Activated T-cell treated with anti-CD3 and anti-CD28 coated beads for 48 hours (primary cell): ENCODE data around the gene MRPS12.

ENCODE experiments used
- DNase-seq: peaks from one replicate; pipeline ENCODE4 v3.0.0-alpha.2; 2020; ENCODE audit warnings: low read depth

The MRPS12 gene

DNA sequence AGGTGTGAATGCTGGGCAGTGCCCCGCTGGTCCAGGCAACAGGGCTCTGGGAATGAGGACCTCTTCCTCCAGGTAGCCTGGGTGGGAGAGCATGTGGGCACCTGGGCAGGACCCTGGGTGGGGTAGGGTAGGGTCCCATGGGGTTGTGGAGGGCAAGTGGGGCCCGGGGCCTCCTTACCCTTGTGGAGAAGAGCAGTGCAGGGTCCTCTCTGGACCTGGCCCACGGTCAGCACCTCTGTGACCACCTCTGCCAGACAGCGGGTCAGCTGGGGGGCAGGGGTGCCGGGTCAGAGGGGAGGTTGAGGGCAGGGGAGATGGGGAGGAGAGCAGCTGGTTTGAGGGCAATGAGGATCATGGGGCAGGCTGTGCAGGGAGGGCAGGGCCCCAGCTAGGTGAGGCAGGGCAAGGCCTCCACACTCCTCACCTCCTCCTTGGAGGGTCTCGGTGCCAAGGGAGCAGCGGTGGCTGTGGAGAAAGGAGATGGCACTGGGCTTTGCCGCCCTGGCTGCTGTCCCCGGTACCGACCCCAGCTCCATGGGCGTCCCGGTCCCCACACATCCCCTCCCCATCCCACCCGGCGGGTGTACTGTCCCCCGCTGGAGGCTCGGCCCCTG is 19.2 kb upstream of the MRPS12 start:
- DNase-seq: no peak

DNA sequence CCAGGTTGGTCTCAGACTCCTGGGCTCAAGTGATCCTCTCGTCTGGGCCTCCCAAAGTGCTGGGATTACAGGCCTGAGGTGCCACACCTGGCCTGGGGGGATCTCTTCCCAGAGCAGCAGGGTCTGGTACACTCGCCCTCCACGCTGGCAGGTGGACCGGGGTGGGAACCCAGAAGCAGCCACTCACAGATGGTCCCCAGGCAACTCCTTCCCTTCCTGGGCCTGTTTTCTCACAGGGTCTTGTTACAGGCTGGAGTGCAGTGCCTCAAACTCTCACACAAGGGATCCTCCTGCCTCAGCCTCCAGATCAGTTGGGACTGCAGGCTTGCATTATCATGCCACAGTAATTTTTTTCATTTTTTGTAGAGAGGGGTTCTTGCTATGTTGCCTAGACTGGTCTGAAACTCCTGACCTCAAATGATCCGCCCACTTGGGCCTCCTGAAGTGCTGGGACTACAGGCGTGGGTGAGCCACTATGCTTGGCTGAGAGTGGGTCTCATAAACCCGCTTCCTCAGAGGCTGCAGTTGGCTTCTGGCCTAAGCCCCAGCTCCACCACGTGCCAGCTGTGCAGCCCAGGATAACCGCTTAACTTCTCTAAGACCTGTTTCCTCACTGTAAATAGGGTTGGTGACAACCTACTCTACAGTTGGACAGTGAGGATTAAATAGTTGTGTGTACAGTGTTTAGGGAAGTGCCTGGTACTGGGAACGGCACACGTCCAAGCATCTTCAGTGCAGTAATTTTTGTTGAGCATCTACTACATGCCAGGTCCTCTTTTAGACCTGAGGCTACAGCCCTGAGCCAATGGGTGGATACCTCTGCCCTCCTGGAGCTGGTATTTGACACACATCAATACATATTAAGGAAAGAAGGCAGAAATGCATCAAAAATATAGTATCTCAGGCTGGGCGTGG is 17.9 kb upstream of the MRPS12 start:
- DNase-seq: no peak

DNA sequence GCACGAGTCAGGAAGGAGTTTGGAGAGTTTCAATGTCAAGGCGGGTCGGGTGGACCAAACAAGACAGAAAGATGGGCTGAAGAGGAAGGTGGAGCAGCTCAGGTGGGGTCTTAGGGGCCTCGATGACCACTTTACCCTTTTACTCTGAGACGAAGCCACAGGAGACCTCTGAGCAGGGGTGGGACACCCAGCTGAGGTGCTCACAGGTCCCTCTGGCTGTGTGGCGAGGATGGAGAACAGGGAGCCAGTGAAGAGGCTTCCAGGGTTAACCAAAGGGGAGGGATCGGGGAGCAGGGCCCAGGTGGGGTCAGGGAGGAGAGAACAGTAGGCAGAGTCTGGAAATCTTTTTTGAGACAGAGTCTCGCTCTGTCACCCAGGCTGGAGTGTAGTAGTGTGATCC is 16.8 kb upstream of the MRPS12 start:
- no peak for DNase-seq

DNA sequence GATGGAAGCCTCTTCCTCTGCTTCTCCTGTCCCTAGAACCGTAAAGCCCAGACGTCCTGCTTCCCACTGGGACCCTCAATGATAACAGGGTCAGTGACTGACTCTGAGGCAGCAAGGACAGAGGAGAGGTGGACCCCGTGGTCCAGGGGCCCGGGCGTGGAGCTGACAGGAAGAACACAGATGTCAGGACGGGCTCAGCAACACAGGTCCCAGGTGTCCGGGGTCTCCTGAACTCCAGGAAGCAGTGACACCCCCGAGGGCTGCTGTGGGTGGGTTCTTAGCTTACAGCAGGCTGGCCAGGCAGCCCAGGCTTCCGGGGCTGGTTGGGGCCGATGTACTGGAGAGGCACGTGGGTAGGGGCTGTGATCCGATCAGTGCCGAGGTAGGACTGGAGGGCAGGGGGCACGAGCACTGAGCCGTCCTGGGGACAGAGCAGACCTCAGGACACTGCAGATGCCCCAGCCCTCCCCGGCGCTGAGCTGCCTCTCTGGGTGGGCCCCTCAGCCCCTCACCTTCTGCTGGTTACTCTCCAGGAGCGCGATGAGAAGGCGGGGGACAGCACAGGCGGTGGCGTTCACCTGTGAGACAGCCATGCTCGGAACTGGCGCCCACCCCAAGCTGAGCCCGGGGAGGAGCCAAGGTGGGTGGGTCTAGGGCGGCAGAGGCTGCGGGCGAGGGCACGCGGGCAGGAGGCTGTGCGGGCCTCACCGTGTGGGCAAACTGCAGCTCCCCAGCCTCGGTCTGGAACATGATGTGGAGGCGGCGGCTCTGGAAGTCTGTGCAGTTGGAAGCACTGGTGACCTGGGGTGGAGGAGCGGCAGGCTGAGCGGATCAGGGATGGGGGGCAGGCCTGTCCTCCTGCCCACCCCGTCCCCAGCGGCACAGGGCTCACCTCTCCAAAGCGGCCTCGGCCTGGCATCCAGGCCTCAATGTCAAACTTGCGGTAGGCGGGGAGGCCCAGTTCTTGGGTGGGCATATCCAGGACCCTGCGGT is 15.1 kb upstream of the MRPS12 start:
- DNase-seq: no peak

DNA sequence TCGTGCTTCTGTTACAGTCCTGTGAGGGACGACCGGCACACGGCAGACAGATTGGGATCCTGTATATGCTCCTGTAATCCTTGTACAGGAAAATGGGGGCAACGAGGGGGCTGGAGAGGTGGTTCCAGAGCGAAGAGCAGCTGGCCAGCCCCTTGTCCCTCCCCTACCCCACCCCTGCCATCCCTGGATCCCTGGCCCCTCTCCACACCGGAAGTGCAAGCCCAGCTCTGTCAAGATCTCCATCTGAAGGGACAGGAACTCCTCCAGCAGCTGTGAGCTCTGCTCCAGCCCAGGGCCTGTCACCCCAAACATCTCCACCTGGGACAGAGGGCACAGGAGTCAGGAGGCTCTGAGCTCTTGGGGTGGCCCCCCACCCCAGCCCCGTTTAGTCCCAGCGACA is 13.2 kb upstream of the MRPS12 start:
- DNase-seq: no peak

DNA sequence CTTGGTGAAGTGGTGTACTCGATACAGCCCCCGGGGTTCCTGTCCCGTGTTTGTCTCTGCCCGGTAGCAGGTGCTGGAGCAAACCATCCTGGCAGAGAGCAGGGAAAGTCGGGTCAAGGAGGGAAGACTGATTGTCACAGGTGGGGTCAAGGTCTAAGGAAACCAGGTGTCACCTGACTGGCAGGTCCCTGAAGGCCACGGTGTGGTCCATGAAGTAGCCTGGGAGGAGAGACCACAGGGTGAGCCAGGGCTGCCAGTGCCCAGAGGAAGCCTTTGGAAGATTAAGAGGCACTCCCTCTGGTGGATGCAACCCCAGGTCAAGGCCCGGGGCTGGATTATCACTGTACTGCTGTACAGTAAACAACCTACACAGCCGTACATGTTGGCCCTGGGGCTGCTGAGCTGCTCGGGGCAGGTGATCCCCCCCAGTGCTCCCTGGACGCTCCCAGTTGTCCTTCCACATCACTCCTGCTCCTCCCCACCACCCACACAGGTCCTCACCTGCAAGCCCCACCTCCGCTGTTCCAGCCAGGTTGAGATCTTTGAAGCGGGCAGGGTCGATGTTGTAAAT is 12.7 kb upstream of the MRPS12 start:
- no peak for DNase-seq

DNA sequence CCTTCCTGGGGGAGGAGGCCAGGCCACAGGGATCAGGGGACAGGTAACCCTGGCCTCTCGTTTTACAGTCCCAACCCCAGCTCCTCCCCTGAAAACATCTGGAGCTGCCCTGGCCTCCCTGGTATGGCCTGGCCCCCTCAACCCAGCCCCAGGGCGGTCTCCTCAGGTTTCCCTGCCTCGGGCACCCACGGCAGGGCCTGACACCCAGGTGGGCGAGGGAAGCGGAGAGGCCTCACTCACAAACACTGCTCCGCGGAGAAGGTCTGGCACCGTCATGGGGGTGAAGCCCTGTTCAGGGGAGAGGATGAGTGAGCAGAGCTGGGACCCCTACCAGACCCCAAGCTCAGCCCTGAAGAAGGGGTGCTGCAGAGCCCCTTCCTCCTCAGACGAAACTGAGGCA is 12.2 kb upstream of the MRPS12 start:
- DNase-seq: no peak

DNA sequence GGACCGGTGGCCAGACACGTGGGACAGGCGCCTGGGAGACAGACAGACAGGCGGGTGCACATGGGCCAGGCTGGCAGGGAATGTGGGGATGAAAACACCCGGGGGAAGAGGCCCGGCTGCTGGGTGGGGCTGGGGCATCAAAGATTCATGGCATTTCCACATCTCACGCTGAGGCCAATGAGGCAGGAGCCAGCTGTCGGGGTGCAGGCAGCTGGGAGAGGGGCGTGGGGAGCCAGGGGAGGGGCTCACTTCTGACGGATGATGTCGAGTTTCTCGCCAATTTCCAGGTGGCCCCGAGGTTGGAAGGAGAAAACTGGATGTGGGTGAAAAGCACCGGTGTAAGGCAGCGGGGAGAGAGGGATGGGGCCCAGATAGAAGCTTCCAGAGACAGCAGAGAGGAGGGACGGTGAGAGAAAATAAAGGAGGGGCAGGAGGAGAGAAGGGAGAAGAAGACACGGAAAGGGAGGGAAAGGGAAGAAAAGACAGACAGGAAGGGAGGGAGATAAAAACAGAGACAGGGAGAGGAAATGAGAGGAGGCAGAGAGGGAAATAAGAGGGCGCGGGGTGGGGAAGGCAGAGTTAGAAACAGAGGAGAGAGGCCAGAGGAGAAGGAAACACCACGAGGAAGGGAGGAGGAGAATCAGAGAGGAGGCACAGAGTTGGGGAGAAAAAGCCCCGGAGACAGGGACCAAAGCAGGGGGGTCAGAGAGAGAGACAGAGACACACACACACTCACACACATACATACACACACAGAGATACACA is 10.7 kb upstream of the MRPS12 start:
- no peak for DNase-seq

DNA sequence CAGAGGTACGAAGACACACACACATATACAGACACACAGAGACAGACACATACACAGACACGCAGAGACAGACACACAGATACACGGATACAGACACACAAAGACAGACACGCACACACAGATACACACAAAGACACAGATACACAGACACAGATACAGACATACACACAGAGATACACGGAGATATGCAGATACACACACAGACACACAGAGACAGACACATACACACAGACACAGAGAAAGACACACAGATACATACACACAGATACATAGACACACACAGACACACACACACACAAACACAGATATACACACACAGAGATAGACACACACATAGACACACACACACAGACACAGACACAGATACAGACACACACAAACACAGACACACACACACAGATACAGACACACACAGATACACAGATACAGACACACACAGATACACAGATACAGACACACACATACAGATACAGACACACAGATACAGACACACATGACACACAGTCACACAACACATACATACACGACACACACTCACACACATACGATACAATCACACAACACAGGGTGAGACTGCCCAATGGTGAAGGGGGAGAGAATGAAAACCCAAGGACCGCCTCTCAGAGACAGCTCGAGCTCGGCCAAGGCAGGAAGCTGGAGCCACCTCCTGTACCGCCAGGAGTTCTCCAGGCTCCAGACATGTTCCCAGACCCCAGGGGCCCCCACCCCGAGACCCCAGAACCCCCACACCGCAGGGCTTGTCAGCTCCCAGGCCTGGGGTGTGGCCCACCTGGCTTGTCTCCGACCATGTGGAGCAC is 9.9 kb upstream of the MRPS12 start:
- no peak for DNase-seq

DNA sequence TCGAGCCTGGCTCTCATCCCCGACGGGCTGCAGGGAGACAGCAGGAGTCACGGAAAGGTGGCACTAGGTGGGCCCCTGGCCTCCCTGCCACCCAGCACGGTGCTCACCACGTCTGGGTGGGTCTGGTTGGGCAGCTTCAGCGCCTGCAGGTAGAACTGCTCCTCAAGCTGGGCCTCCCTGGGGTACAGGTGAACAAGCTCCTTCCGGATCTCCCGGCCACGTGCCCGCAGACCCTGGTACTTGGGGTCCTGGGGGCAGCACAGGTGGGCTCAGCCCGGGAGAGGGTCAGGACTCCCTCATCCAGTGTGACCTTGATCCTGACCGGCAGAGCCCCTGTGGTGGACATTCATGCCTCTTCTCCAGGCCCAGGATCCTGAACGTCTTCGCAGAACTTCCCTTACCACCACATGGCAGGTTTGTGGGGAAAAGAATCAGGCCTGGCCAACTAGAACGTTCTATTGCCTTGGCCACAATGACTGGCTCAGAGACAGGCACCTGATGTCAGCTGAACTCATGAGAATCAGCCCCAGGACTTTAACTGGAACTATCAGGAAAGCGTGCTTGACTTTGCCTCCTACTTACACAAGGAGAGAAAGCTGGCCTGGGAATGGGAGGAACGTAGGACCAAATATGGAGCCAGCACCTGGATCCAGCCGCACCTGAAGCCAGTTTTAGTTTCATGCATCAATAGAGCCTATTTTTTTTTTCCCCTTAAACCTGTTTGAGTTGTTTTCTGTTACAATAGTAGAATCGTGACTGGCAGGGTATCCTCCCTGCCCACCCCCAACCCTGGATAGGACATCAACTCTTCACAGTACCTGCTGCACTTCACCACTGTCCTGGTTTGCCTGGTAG is 9.1 kb upstream of the MRPS12 start:
- DNase-seq: no peak

DNA sequence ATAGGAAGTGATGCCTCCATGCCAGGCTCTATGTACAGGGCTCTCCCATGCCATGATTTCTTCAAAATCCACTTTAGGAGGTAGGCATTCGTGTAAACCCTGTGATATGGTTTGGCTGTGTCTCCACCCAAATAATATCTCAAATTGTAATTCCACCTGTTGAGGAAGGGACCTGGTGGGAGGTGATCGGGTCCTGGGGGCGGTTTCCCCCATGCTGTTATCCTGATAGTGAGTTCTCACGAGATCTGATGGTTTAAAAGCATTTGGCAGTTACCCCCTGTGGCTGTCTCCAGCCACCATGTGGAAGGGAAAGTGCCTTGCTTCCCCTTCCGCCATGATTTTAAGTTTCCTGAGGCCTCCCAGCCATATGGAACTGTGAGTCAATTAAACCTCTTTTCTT is 8.3 kb upstream of the MRPS12 start:
- no peak for DNase-seq

DNA sequence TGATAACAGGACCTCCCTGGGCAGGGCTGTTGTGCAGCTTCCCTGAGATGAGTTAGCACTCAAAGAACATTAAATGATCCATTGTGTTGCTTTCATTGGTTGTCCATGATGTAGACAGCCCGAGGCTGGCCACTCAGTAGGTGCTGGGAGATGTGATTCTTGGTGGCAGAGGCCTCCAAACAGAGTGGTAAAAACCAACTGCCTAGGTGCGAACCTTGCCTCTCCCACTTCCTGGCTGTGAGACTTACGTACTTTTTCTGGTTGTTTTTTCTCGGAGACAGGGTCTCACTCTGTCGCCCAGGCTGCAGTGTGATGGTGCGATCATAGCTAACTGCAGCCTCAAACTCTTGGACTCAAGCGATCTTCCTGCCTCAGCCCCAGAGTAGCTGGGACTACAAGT is 6.4 kb upstream of the MRPS12 start:
- no peak for DNase-seq

DNA sequence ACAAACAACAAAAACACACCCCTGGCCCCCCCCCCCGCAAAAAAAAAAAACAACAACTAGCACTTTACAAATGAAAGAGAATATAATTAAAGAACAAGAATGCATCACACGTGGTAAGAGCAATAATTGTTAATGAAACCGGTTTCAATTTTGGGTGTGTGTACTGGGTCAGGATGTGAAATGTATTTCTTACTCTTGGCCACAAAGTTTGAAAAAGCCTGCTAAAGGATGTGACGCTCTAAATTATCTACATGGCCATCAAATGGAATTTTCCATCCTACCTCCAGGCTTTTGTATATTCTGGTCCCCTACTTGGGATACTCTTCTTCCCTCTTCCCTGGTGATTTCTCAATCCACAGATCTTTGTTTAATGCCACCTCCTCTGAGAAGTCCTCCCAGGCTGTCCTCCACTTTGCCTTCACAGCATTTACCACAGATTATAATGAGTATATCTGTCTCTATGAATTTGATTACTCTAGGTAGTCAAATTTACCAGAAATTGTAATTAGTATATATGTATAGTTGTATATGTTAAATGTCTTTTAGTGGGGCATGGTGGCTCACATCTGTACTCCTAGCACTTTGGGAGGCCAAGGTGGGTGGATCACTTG is 2.2 kb upstream of the MRPS12 start:
- no peak for DNase-seq

DNA sequence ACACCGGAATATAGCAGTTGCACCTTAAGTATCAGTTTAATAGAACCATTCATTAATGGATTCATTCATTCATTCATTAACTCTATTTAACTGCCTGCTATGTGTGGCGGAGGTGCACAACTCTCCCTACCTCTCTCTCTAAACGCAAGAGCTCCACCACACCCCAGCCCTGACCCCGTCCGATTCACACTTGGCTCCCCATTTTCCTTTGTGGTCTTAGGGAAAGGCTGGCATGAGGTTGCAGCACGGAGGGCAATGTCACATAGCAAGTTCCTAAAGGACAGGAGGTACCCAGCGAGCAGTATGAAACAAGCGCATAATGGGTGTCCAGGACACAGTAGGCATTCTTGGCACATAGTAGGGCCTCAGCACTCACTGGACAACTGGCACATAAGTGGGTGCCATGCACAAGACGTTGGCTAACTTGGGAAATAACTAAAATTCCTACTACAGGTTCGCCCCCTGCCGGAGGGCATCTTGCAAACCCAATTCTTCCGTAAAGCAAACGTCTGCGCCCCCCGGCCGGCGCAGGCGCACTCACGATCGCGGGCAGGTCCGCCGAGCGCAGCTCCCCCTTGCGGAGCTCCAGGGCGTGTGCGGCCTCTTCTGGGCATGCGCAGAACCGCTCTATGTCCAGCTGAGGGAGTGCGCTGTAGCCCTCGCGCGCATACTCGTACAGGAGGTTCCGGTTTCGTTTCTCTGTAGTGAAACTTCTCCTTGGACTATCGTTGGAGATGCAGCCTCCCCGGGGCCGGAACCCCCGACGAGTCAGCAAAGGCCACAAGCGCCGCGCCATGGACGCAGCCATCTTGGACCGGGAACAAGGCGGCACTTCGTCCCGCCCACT is 592 bp upstream of the MRPS12 start, which contains the start of gene SARS2:
Gene SARS2, minus strand, starts transcription at position 835 of the 847 bp plus-strand sequence. Its CDS starts 27 bp downstream, at position 808.
- peak; percentile 90 for DNase-seq

DNA sequence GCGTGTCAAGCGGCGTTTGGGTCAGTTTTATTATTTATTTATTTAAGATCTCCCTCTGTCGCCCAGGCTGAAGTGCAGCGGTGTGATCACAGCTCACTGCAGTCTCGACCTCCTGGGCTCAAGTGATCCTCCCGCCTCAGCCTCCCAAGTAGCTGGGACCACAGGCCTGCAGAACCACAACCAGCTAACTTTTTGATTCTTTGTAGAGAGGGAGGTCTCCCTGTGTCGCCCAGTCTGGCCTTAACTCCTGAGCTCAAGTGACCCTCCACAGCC is 713 bp downstream of the MRPS12 start:
- no peak for DNase-seq

DNA sequence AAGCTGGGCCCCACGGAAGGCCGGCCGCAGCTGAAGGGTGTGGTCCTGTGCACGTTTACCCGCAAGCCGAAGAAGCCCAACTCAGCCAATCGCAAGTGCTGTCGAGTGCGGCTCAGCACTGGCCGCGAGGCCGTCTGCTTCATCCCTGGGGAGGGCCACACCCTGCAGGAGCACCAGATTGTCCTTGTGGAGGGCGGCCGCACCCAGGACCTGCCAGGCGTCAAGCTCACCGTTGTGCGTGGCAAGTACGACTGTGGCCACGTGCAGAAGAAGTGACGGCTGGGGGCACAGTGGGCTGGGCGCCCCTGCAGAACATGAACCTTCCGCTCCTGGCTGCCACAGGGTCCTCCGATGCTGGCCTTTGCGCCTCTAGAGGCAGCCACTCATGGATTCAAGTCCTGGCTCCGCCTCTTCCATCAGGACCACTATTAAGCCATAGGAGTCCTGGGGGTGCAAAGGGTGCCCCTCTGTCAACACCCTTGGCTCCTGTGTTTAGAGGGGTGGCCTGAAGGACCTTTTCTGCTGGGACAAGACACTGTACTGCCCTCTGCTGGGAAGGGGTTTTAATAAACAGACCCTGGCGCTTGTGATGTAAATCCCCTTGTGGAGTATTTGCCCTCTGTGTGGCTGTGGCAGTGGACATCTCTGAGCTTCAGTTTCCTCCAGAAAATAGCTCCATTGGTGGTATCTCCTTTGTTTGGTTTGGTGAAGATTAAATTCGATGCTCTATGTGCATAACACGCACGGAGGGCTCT is 1.9 kb downstream of the MRPS12 start:
- DNase-seq: no peak

DNA sequence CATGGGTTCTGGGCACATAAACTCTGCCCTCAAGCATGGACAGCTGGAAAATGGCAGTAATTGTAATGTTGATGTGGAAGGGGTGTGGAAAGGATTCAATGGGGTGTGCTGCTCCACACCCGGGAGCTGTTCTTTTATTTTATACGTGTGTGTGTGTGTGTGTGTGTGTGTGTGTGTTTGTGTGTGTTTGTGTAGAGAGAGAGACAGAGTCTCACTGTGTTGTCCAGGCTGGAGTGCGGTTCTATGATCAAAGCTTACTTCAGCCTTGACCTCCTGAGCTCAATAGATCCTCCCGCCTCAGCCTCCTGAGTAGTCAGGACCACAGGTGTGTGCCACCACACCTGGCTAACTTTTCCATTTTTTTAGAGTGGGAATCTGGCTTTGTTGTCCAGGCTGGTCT is 2.8 kb downstream of the MRPS12 start:
- no peak for DNase-seq

DNA sequence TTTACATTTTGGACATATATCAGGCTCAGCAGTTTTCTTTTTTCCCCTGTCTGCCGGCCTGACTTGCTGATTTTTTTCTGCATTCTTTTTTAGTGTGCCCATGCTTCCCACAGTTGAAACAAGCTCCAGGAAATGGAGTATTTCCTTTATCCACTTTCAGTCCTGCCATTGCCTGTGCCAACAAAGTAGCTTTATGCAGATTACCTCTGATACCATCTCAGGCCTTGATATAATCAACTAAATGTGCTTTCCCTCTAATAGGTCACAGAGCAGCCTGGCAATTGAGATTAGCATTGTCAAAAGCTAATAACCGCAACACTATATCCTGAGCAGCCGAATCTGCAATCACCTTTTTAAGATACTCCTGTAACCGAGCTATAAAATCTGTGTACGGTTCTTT is 9.2 kb downstream of the MRPS12 start:
- DNase-seq: no peak
